Karpas-422 (cell line): ENCODE measurements around the gene SPSB3. TPM values are rescaled to one million over a fixed set of nuclear protein-coding genes. Genes with fewer than 3 reads are reported as not detected.
"Not testable (repeated sequence)": the region's sequence is repeated elsewhere in the genome, so short reads cannot be mapped to it uniquely, and the experiment has no call there.

ENCODE experiments used
- DNase-seq: peaks from one replicate; pipeline ENCODE4 v3.0.0-alpha.2; 2015
- H2AFZ ChIP-seq: fragments of 200-600 bp; sonication (generic); 2 replicates; pipeline ENCODE4 v1.6.1; 2014; ENCODE audit warnings: antibody characterized with exemption, low read length, mixed read lengths
- H3K27ac ChIP-seq: fragments of 200-600 bp; sonication (generic); 2 replicates; pipeline ENCODE4 v1.5.1; 2014; ENCODE audit warnings: mild to moderate bottlenecking, low read length, moderate library complexity
- H3K27me3 ChIP-seq: fragments of 200-600 bp; sonication (generic); 2 replicates; pipeline ENCODE4 v1.6.1; 2014; ENCODE audit warnings: low read length, mixed read lengths
- H3K36me3 ChIP-seq: fragments of 200-600 bp; sonication (generic); 2 replicates; pipeline ENCODE4 v1.6.1; 2014; ENCODE audit warnings: low read length, mixed read lengths; ENCODE audit not compliant: insufficient read depth
- H3K4me1 ChIP-seq: fragments of 200-600 bp; sonication (generic); 2 replicates; pipeline ENCODE4 v1.6.1; 2014; ENCODE audit warnings: mild to moderate bottlenecking, low read length, mixed read lengths
- H3K4me2 ChIP-seq: fragments of 200-600 bp; sonication (generic); 2 replicates; pipeline ENCODE4 v1.6.1; 2014; ENCODE audit warnings: low read length, low read depth, mild to moderate bottlenecking; ENCODE audit not compliant: poor library complexity, severe bottlenecking
- H3K4me3 ChIP-seq: fragments of 200-600 bp; sonication (generic); 2 replicates; pipeline ENCODE4 v1.5.1; 2014; ENCODE audit warnings: mild to moderate bottlenecking, antibody characterized with exemption, low read length, mixed read lengths
- H3K79me2 ChIP-seq: fragments of 200-600 bp; sonication (generic); 2 replicates; pipeline ENCODE4 v1.6.1; 2014; ENCODE audit warnings: mild to moderate bottlenecking, low read length, mixed read lengths
- H3K9ac ChIP-seq: fragments of 200-600 bp; sonication (generic); 2 replicates; pipeline ENCODE4 v1.6.0; 2014; ENCODE audit warnings: low read length
- H3K9me2 ChIP-seq: fragments of 200-600 bp; sonication (generic), shearing (Covaris generic); replicated peaks from 2 replicates; pipeline ENCODE4 v1.6.0; 2014; ENCODE audit warnings: mild to moderate bottlenecking, low read length, moderate library complexity; ENCODE audit not compliant: insufficient read depth
- H3K9me3 ChIP-seq: fragments of 300-700, 200-600 bp; sonication (generic); 2 replicates; pipeline ENCODE4 v1.6.1; 2014; ENCODE audit warnings: low read length, mixed read lengths
- H4K20me1 ChIP-seq: fragments of 200-600 bp; sonication (generic); 2 replicates; pipeline ENCODE4 v1.6.1; 2014; ENCODE audit warnings: mild to moderate bottlenecking, antibody characterized with exemption, low read length, low read depth; ENCODE audit not compliant: insufficient read depth
- total RNA-seq: library from RNA; depleted of rRNA; stranded (reverse); fragments of >200 nt; shearing (Covaris generic); gene quantifications from 2 replicates; pipeline ENCODE4 v1.2.3, GENCODE V29; 2014; ENCODE audit warnings: low replicate concordance

SPSB3 gene
- total RNA-seq, 1 experiment from 2014 or later = 38.5 TPM

GRCh38 chr16:1809281-1809801, 27.0 kb upstream of the SPSB3 start:
- Histone ChIP-seq H3K79me2 (no peaks in the 10 kb centered on the region), H3K27ac (no peak overlapping the region), H3K9ac (no peak overlapping the region), H2AFZ (no peak overlapping the region), H3K4me2 (no peak overlapping the region), H3K9me3 (no peaks in the 10 kb centered on the region), H4K20me1 (no peaks in the 10 kb centered on the region), H3K4me3 (no peak overlapping the region), H3K4me1 (no peaks in the 10 kb centered on the region), H3K9me2 (no peaks in the 10 kb centered on the region), H3K27me3 (no peaks in the 10 kb centered on the region), H3K36me3 (no peaks in the 10 kb centered on the region; the same call in 1 of the 2 replicates)
- DNase-seq = no peak

GRCh38 chr16:1808691-1809090, 26.3 kb upstream of the SPSB3 start:
- Histone ChIP-seq H2AFZ (no peak overlapping the region), H3K9me2 (no peaks in the 10 kb centered on the region), H3K79me2 (no peaks in the 10 kb centered on the region), H3K4me2 (no peak overlapping the region), H3K36me3 (no peaks in the 10 kb centered on the region; the same call in 1 of the 2 replicates), H3K27me3 (no peaks in the 10 kb centered on the region), H4K20me1 (no peaks in the 10 kb centered on the region), H3K27ac (no peak overlapping the region), H3K9me3 (no peaks in the 10 kb centered on the region), H3K4me3 (no peak overlapping the region), H3K4me1 (no peaks in the 10 kb centered on the region), H3K9ac (no peak overlapping the region)
- no peak for DNase-seq

DNA sequence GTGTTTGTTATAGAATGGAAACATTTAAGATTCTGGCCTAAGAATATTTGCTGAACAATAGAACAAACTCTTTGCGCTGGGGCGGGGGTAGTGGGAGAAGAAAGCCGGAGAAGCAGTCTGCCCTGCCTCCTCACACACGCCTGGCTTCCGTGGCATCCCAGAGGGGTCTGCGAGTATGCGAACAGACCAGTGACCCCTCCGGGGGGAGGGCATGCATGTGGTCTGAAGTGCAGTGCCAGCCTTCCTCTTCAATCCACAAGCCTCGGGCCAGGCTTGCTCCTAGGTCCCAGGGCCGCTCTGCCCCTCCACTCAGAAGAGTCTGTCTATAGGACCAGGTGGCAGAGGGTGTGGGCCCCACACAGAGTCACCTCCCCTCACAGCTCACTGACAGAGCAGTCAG, 25.3 kb upstream of the SPSB3 start:
- no peak for DNase-seq
- H3K4me2 ChIP-seq = no peak overlapping the region

GRCh38 chr16:1800701-1801100, 18.3 kb upstream of the SPSB3 start:
- Histone ChIP-seq H4K20me1 (no peaks in the 10 kb centered on the region), H3K27me3 (no peaks in the 10 kb centered on the region), H3K4me1 (no peaks in the 10 kb centered on the region), H3K36me3 (no peaks in the 10 kb centered on the region), H3K9me2 (no peaks in the 10 kb centered on the region), H2AFZ (no peak overlapping the region), H3K9me3 (peaks cover 3% of the 10 kb centered on the region; the same call in 1 of the 2 replicates), H3K79me2 (no peaks in the 10 kb centered on the region), H3K9ac (no peak overlapping the region), H3K27ac (no peak overlapping the region), H3K4me3 (no peak overlapping the region), H3K4me2 (no peak overlapping the region)
- no peak for DNase-seq

More for the DNA sequence above, 25.3 kb upstream of the SPSB3 start:
- H4K20me1 ChIP-seq = no peaks in the 10 kb centered on the region
- no peak overlapping the region for H3K4me3 ChIP-seq
- no peaks in the 10 kb centered on the region for H3K36me3 ChIP-seq
- no peak overlapping the region for H3K27ac ChIP-seq
- H3K9me2 ChIP-seq = no peaks in the 10 kb centered on the region
- no peaks in the 10 kb centered on the region for H3K4me1 ChIP-seq
- H3K9ac ChIP-seq = no peak overlapping the region
- no peaks in the 10 kb centered on the region for H3K27me3 ChIP-seq
- H3K9me3 ChIP-seq = no peaks in the 10 kb centered on the region
- H2AFZ ChIP-seq = no peak overlapping the region
- no peaks in the 10 kb centered on the region for H3K79me2 ChIP-seq

GRCh38 chr16:1799263-1799662, 16.9 kb upstream of the SPSB3 start:
- H3K9ac ChIP-seq, H3K79me2 ChIP-seq, H4K20me1 ChIP-seq, H3K9me2 ChIP-seq, H2AFZ ChIP-seq, H3K4me2 ChIP-seq, H3K4me1 ChIP-seq, H3K9me3 ChIP-seq, H3K36me3 ChIP-seq, H3K27ac ChIP-seq, H3K4me3 ChIP-seq, DNase-seq, H3K27me3 ChIP-seq: not testable (repeated sequence)

DNA sequence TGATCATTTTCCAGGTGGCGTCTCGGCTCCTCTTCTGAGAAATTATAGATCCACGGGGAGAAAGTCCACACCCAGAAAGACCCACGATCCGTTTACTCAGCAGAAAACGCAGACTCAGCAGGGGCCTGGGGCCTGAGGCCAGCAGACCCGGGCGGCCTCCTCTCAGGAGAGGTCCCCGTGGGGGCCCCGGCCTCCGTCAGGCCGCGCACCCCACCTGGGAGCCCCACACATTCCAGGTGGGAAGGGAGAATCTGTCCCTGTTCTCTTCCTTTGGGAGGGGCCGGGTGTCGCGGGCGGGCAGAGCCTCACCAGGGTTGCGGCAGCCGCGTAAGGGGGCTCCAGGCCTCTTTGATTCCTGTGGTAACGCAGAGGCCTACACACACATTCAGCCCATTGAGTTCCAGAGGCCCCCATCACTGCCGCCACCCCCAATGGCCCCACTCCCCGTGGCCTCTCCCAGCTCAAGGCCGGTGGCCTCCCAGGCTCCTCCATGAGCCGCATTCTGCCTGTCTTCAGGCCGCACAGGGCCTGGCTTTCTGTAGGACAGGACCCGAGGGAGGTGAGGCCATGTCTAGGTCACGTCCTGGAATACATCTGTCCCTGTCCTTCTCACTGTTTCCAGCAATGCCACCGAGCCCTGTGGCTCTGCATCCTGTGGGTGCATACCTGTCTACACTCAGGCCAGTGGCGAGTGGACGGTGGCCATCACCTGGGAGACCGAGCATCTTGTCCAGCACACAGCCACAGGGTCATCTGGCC, 12.7 kb upstream of the SPSB3 start:
- Histone ChIP-seq H3K27ac (no peak overlapping the region), H3K9me2 (no peaks in the 10 kb centered on the region), H3K9ac (no peak overlapping the region), H3K79me2 (no peaks in the 10 kb centered on the region), H3K4me3 (no peak overlapping the region), H3K27me3 (no peaks in the 10 kb centered on the region), H3K4me2 (no peak overlapping the region), H2AFZ (no peak overlapping the region), H3K9me3 (peaks cover 3% of the 10 kb centered on the region; the same call in 1 of the 2 replicates), H3K36me3 (no peaks in the 10 kb centered on the region), H4K20me1 (no peaks in the 10 kb centered on the region), H3K4me1 (no peaks in the 10 kb centered on the region)
- no peak for DNase-seq

DNA sequence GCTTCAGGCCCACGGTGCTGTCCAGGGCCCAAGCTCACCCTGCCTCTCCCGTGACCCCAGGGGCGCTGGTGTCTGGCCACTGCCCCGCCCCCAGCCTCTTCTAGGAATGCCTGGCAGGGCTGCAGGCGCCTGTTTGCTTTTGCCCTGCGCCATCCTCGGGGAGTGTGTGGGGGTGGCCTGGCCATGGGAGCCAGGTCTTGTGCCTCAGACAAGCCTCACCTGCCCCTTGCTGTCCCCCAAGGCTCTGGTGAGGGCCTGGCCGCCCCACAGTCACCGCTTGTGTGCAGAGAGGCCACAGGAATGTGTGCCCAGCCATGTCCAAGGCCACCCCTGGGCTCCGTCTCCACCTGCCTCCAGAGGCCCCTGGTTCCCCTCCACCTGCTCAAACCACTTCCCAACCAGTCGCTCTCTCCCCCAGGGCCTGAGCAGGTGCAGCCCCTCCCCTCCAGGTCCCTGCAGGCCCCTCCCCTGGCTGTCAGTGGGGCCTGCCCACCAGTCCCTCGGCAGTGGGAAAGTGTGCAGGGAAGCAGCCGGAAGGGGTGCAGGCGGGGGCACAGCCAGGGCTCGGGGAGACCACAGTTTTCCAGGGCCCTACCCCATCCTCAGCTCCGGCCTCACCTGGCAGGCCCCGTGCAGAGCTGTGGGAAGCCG, 12.0 kb upstream of the SPSB3 start:
- no peak overlapping the region for H2AFZ ChIP-seq
- no peak overlapping the region for H3K4me3 ChIP-seq
- H3K9me2 ChIP-seq = no peaks in the 10 kb centered on the region
- H3K27me3 ChIP-seq = no peaks in the 10 kb centered on the region
- H3K9ac ChIP-seq = no peak overlapping the region
- no peaks in the 10 kb centered on the region for H4K20me1 ChIP-seq
- DNase-seq = no peak
- H3K36me3 ChIP-seq = no peaks in the 10 kb centered on the region
- H3K79me2 ChIP-seq = no peaks in the 10 kb centered on the region
- H3K27ac ChIP-seq = no peak overlapping the region
- H3K4me2 ChIP-seq = no peak overlapping the region
- H3K4me1 ChIP-seq = no peaks in the 10 kb centered on the region
- no peaks in the 10 kb centered on the region; the same call in 1 of the 2 replicates for H3K9me3 ChIP-seq

DNA sequence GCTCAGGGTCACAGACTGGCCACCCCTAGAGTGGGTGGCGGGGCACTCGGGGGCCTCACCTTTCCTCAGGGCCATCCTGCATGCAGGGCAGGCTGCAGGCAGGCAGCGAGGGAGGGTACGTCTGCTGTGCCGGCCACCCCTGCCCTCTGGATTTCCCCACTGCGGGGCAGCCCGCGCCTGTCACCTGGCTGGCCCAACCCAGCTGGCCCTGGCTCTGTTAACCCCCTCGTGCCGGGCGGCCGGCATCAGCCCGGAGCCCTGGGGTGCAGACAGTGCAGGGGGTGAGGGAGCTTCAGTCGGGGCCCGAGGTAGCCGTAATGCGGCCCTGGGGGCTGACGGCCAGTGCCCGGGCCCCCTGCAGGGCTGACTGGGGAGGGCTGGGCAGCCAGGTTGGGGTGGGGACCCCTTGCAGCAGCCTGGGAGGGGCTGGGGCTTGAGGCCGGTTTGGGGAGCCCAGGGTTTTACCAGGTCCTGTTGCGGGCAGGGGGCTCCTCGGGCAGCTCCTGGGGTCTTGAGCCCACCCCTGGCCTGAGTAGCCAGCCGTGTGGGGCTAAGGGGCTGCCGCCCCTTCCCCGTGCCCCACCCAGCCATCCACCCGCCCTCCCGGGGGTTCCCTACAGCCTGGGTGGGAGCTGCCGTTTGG, 11.3 kb upstream of the SPSB3 start, which contains the start of gene IGFALS:
IGFALS (minus strand) TSS at position 128 of the 643 bp plus-strand sequence; CDS start at position 75, 53 bp downstream.
- no peak within 1 kb of the TSS for H3K4me2 ChIP-seq
- no peaks in the 10 kb centered on the region for H3K9me3 ChIP-seq
- H4K20me1 ChIP-seq = no peaks in the 10 kb centered on the region
- no peak for DNase-seq
- no peaks in the 10 kb centered on the region for H3K9me2 ChIP-seq
- no peaks in the 10 kb centered on the region for H3K79me2 ChIP-seq
- no peaks in the 10 kb centered on the region for H3K4me1 ChIP-seq
- no peak within 1 kb of the TSS for H2AFZ ChIP-seq
- no peak within 1 kb of the TSS for H3K9ac ChIP-seq
- H3K27ac ChIP-seq = no peak within 1 kb of the TSS
- no peak within 1 kb of the TSS for H3K4me3 ChIP-seq
- H3K36me3 ChIP-seq = no peaks in the 10 kb centered on the region
- no peaks in the 10 kb centered on the region for H3K27me3 ChIP-seq
